OCI-LY1 (cell line): ENCODE measurements around the gene MDGA2.

Source experiments
- CTCF ChIP-seq: fragments of 200-600 bp; sonication (generic), shearing (Covaris generic); IDR thresholded peaks from 2 replicates; pipeline ENCODE4 v1.5.1; 2017; ENCODE audit warnings: mild to moderate bottlenecking, antibody characterized with exemption, low read length, moderate library complexity, mixed read lengths
- EZH2 ChIP-seq: fragments of 200-600 bp; sonication (generic), shearing (Covaris generic); IDR thresholded peaks from 2 replicates; pipeline ENCODE4 v1.8.0; 2017; ENCODE audit warnings: borderline replicate concordance, mixed run types, mild to moderate bottlenecking, antibody characterized with exemption, low read length, moderate library complexity, mixed read lengths

GRCh38 chr14:47257013-47257412, 418.4 kb downstream of the MDGA2 start:
- TF ChIP-seq CTCF (no peak), EZH2 (no peak)
